HepG2 (cell line): ENCODE data around the gene EFNA2. TPM values are rescaled to one million over a fixed set of nuclear protein-coding genes. Genes with fewer than 3 reads are reported as not detected.

Experiments
- ATAC-seq: fragments of 200-7000 bp; cut with Tn5 transposase; 3 replicates; pipeline ENCODE4 v1.9.1; 2020; ENCODE audit warnings: mild to moderate bottlenecking, moderate library complexity
- BruUV-seq: library from RNA; stranded (reverse); fragments of 400-500 nt; replicated peaks from 2 replicates; lab custom pipeline; 2021; lab: Mats Ljungman, UMichigan
- CTCF ChIA-PET: fragments of 300-600 bp; formaldehyde crosslinking; extraction: SDS; loops from one replicate; lab custom pipeline; 2021; ENCODE audit warnings: low total read pairs, inconsistent platforms, low intra/inter-chr PET ratio; lab: Yijun Ruan, JAX
- POLR2A ChIA-PET: fragments of 350-600 bp; sonication (Branson Sonifier 250); formaldehyde crosslinking; loops from one replicate; lab custom pipeline; 2020; ENCODE audit warnings: antibody characterized with exemption, inconsistent platforms; lab: Yijun Ruan, JAX
- DNase-seq: peaks from one replicate; pipeline ENCODE4 v3.0.0-alpha.2; 2015; ENCODE audit warnings: low spot score
- FAIRE-seq: peaks from 3 replicates; lab custom pipeline; 2011; peaks lifted over from hg19 to GRCh38; lab: Jason Lieb, UNC
- H2AFZ ChIP-seq: one replicate; pipeline ENCODE4 v1.6.1; 2011; ENCODE audit warnings: low read length, inconsistent platforms
- H3K27ac ChIP-seq: fragments of 300-600 bp; 3 replicates; pipeline ENCODE4 v1.8.0; 2011; ENCODE audit warnings: mixed run types, mild to moderate bottlenecking, mixed read lengths, low read length, inconsistent platforms; ENCODE audit not compliant: insufficient read depth; ENCODE audit errors: extremely low read length
- H3K27me3 ChIP-seq, 2 experiments: fragments of 200-600 bp in 1 of 2; 2 replicates in 1 of 2; 3 replicates in 1 of 2; pipeline versions ENCODE4 v1.6.0 to v1.8.0; 2011; ENCODE audit warnings: low read length in 2 of 2, mild to moderate bottlenecking in 2 of 2, moderate library complexity in 2 of 2, inconsistent platforms in 1 of 2; ENCODE audit not compliant: insufficient read depth in 2 of 2, control insufficient read depth in 1 of 2
- H3K36me3 ChIP-seq, 2 experiments: fragments of 200-600 bp in 1 of 2; replicated peaks in 1 of 2; 2 replicates in 1 of 2; 3 replicates in 1 of 2; pipeline versions ENCODE4 v1.5.1 to v1.8.0; 2011; ENCODE audit warnings: low read length in 2 of 2, inconsistent platforms in 1 of 2; ENCODE audit not compliant: insufficient read depth in 2 of 2, control insufficient read depth in 1 of 2
- H3K4me1 ChIP-seq: 2 replicates; pipeline ENCODE4 v1.5.1; 2012; ENCODE audit warnings: low read length, inconsistent platforms; ENCODE audit not compliant: insufficient read depth
- H3K4me2 ChIP-seq: 2 replicates; pipeline ENCODE4 v1.6.0; 2011; ENCODE audit warnings: low read depth, low read length, inconsistent platforms
- H3K4me3 ChIP-seq, 3 experiments: fragments of 200-600 bp in 1 of 3; sonication (generic), shearing (Covaris generic) in 1 of 3; replicated peaks in 1 of 3; 2 replicates each; pipeline ENCODE4 v1.5.1; 2011 to 2016; ENCODE audit warnings: low read length in 3 of 3, inconsistent platforms in 2 of 3, low read depth in 2 of 3, mild to moderate bottlenecking in 2 of 3, control low read depth in 1 of 3, mixed read lengths in 1 of 3; ENCODE audit not compliant: insufficient read depth in 1 of 3
- H3K79me2 ChIP-seq: one replicate; pipeline ENCODE4 v1.6.1; 2011; ENCODE audit warnings: low read length, inconsistent platforms; ENCODE audit not compliant: insufficient read depth
- H3K9ac ChIP-seq: 2 replicates; pipeline ENCODE4 v1.6.0; 2011; ENCODE audit warnings: mild to moderate bottlenecking, low read depth, low read length, inconsistent platforms; ENCODE audit not compliant: insufficient read depth
- H3K9me3 ChIP-seq: 2 replicates; pipeline ENCODE4 v1.5.1; 2012; ENCODE audit warnings: mild to moderate bottlenecking, low read length
- H4K20me1 ChIP-seq: 2 replicates; pipeline ENCODE4 v1.6.0; 2011; ENCODE audit warnings: inconsistent platforms, mild to moderate bottlenecking, low read length, moderate library complexity; ENCODE audit not compliant: insufficient read depth
- ADNP ChIP-seq: sonication (generic); formaldehyde crosslinking; IDR thresholded peaks from 2 replicates; pipeline ENCODE4 v1.4.0; 2020; ENCODE audit warnings: missing genetic modification reagents
- CHD4 ChIP-seq: fragments of 200-600 bp; sonication (generic); IDR thresholded peaks from 2 replicates; pipeline ENCODE4 v1.7.0; 2017; ENCODE audit warnings: mild to moderate bottlenecking, low read length, borderline replicate concordance
- EEA1 ChIP-seq: sonication (generic); formaldehyde crosslinking; IDR thresholded peaks from 2 replicates; pipeline ENCODE4 v1.5.1; 2020; ENCODE audit warnings: mild to moderate bottlenecking, missing genetic modification reagents, borderline replicate concordance
- ERF ChIP-seq: IDR thresholded peaks from 2 replicates; pipeline ENCODE4 v1.6.1; 2018; ENCODE audit warnings: missing biosample characterization, missing genetic modification reagents
- GABPA ChIP-seq, 2 experiments: IDR thresholded peaks; 2 replicates each; pipeline ENCODE4 v1.6.1; 2011 to 2016; ENCODE audit warnings: low read depth in 2 of 2, low read length in 1 of 2, missing biosample characterization in 1 of 2, missing genetic modification characterization in 1 of 2
- HNRNPL ChIP-seq: fragments of 200-400 bp; formaldehyde crosslinking; IDR thresholded peaks from 2 replicates; pipeline ENCODE4 v1.6.1; 2017; ENCODE audit warnings: mild to moderate bottlenecking, low read depth, low read length
- HOXA7 ChIP-seq: sonication (generic); formaldehyde crosslinking; IDR thresholded peaks from 2 replicates; pipeline ENCODE4 v1.8.1; 2022; ENCODE audit warnings: mild to moderate bottlenecking, missing genetic modification reagents, moderate library complexity
- LCORL ChIP-seq, 2 experiments: fragments of 450-650 bp in 1 of 2; sonication (generic) in 1 of 2; formaldehyde crosslinking in 1 of 2; IDR thresholded peaks; 2 replicates each; pipeline versions ENCODE4 v1.5.0 to v1.6.1; 2017 to 2020; ENCODE audit warnings: antibody characterized with exemption in 1 of 2, missing genetic modification reagents in 1 of 2
- NFKB2 ChIP-seq: sonication (generic); formaldehyde crosslinking; IDR thresholded peaks from 2 replicates; pipeline ENCODE4 v1.4.0; 2020; ENCODE audit warnings: missing genetic modification reagents, borderline replicate concordance
- NFYC ChIP-seq: IDR thresholded peaks from 2 replicates; pipeline ENCODE4 v1.6.1; 2016; ENCODE audit warnings: missing genetic modification reagents, missing compliant biosample characterization
- RCOR2 ChIP-seq: IDR thresholded peaks from 2 replicates; pipeline ENCODE4 v1.6.1; 2016; ENCODE audit warnings: missing biosample characterization, missing genetic modification reagents
- SAP130 ChIP-seq: IDR thresholded peaks from 2 replicates; pipeline ENCODE4 v1.6.1; 2016; ENCODE audit warnings: low read depth
- SMARCE1 ChIP-seq: fragments of 450-650 bp; IDR thresholded peaks from 2 replicates; pipeline ENCODE4 v1.6.1; 2017; ENCODE audit warnings: borderline replicate concordance
- YEATS4 ChIP-seq: sonication (generic); formaldehyde crosslinking; IDR thresholded peaks from 2 replicates; pipeline ENCODE4 v1.4.0; 2020; ENCODE audit warnings: missing genetic modification reagents, borderline replicate concordance
- ZFP37 ChIP-seq: sonication (generic); formaldehyde crosslinking; IDR thresholded peaks from 2 replicates; pipeline ENCODE4 v1.4.0; 2020; ENCODE audit warnings: missing genetic modification reagents, borderline replicate concordance
- ZFY ChIP-seq: sonication (generic); formaldehyde crosslinking; IDR thresholded peaks from 2 replicates; pipeline ENCODE4 v1.4.0; 2020; ENCODE audit warnings: missing genetic modification reagents
- ZFYVE20 ChIP-seq: sonication (generic); formaldehyde crosslinking; IDR thresholded peaks from 2 replicates; pipeline ENCODE4 v1.8.0; 2023; ENCODE audit warnings: low read depth, mild to moderate bottlenecking, moderate library complexity, missing genetic modification reagents, borderline replicate concordance
- ZNF205 ChIP-seq: IDR thresholded peaks from 2 replicates; pipeline ENCODE4 v1.6.1; 2018; ENCODE audit warnings: missing biosample characterization, missing genetic modification reagents
- ZNF260 ChIP-seq: sonication (generic); formaldehyde crosslinking; IDR thresholded peaks from 2 replicates; pipeline ENCODE4 v1.4.0; 2020; ENCODE audit warnings: missing genetic modification reagents, low read depth, mild to moderate bottlenecking, borderline replicate concordance
- ZNF430 ChIP-seq: sonication (generic); formaldehyde crosslinking; IDR thresholded peaks from 2 replicates; pipeline ENCODE4 v1.9.0; 2021; ENCODE audit warnings: mild to moderate bottlenecking, missing genetic modification reagents
- ZNF776 ChIP-seq: sonication (generic); formaldehyde crosslinking; IDR thresholded peaks from 2 replicates; pipeline ENCODE4 v1.4.0; 2020; ENCODE audit warnings: mild to moderate bottlenecking, missing genetic modification reagents
- WGBS: methylation state at CpG from one replicate; pipeline ENCODE4 v1.1.6; 2017; ENCODE audit warnings: low lambda C conversion rate; 5-methylcytosine and 5-hydroxymethylcytosine counted together
- in situ Hi-C: cut with HindIII; loops from 2 replicates; pipeline ENCODE4 v1.10.0; 2017; ENCODE audit warnings: low pct_unique_long_range_greater_than_20kb; ENCODE audit not compliant: extremely low pct_ligation_motif_present
- intact Hi-C: fragments of 100-400 bp; cut with micrococcal nuclease; formaldehyde crosslinking; loops from one replicate; pipeline ENCODE4 v1.10.0; 2022; ENCODE audit not compliant: unreplicated experiment
- polyA plus RNA-seq, 8 experiments: library from polyadenylated mRNA; depleted of rRNA in 3 of 8; stranded (reverse) in 7 of 8; unstranded in 1 of 8; fragments of >200 nt; fragmentation: Illumina TruSeq in 4 of 8; extraction: Trizol in 4 of 8; gene quantifications; 2 replicates each; pipeline versions ENCODE4 v1.2.1 to v1.2.3, GENCODE V29; 2011 to 2016; ENCODE audit warnings: low read depth in 4 of 8, missing spikeins in 1 of 8, mixed read lengths in 1 of 8; ENCODE audit not compliant: insufficient read depth in 1 of 8
- total RNA-seq, 5 experiments: library from RNA; depleted of rRNA; stranded (reverse); fragments of >200 nt; fragmentation: Illumina TruSeq; extraction: Trizol; gene quantifications; 2 replicates each; pipeline ENCODE4 v1.2.3, GENCODE V29; 2016; ENCODE audit warnings: low read depth in 1 of 5
- TF ChIP-seq, protein P1 (sequence below): sonication (generic); formaldehyde crosslinking; IDR thresholded peaks from 2 replicates; pipeline ENCODE4 v1.4.0; 2020; ENCODE audit warnings: mild to moderate bottlenecking, missing genetic modification reagents

The EFNA2 gene
- total and polyA plus RNA-seq, 2 of the 13 experiments (the other 11 are each of a cell fraction or from before 2014, with no cell fraction given) = 6.0 to 9.9 TPM

DNA sequence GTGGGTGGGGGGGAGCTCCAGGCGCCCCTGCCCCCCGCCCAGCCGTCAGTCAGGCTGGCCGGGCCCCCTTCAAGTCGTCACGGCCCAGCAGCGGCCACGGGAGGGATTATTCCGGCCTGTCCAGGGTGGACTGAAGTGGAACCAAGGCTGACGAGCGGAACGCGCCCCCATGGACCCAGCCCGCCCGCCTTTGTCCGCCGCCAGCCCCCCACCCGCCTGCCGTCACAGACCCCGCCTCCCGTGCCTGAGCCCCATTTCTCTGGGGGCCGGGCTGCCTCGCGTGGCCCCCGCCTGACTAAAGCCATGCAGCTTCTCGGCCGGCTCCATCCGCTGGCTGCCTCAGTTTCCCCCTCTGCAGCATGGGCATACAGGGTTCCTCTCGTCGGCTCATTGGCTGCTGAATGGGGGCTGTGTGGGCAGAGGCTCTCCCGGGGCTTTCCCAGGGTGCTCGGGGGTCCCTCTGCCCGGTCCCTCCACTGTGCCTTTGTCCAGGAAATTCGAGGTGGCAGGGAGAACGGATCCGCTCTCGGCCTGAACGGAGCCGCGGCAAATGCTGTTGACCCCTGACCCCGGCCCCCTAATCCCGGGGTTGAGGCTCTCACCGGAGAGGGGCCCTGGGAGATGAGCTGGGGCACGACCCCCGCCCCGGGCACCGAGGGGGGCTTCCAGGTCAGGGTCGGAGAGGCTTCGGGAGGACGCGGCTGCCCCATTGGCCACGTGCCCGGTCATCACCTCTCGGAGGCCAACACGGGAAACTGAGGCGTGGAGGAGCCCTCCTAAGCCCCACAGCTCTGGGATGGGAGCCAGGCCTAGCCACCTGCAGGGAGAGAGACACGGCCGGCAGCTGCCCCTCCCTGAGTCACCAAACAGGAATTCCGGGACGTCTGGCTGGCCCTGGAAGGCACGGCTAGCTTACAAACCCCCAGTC lies 27.4 kb downstream of the EFNA2 start:
- Histone ChIP-seq H3K27ac (no peak overlapping the region), H3K4me1 (peaks cover 56% of the 10 kb centered on the region), H3K9me3 (no peaks in the 10 kb centered on the region), H3K79me2 (no peaks in the 10 kb centered on the region), H3K4me3 (peak overlapping the region in 1 of 3 experiments; percentile 44; a peak in 1 of 6 replicates), H3K9ac (no peak overlapping the region), H4K20me1 (no peaks in the 10 kb centered on the region), H3K4me2 (peak overlapping the region; percentile 25), H3K27me3 (peaks cover 8 to 45% of the 10 kb centered on the region in 2 experiments), H2AFZ (no peak overlapping the region), H3K36me3 (no peaks in the 10 kb centered on the region)
- in situ Hi-C loops = no loop called here
- POLR2A ChIA-PET = interaction anchor here (0.8 to 1.5 kb wide), 6 partner anchors 9 to 60 kb away, joined by 3 to 7 read pairs (median 4); partner anchors contain the start of gene CIRBP
- peak; percentile 46 for ATAC-seq
- DNase-seq = no peak
- no TSS peak for BruUV-seq
- intact Hi-C loops = no loop called here
- FAIRE-seq = no peak
- 47% methylated on average over 20 of the region's 61 CpGs for WGBS
- CTCF ChIA-PET = no interaction called here
- 0 out of 2 replicates have a peak, but pooled peaks have one; percentile 27 for TF ChIP-seq ZFP37
- TF ChIP-seq GABPA (IDR thresholded peaks at IDR 0.05; ENCODE audit: low read depth, low read length) = 0 out of 2 replicates have a peak, but pooled peaks have one; percentile 2
- TF ChIP-seq GABPA (CRISPR knock-in tag; IDR thresholded peaks at IDR 0.05; ENCODE audit: low read depth) = no peak
- TF ChIP-seq CHD4 = no peak
- TF ChIP-seq HNRNPL = 0 out of 2 replicates have a peak, but pooled peaks have one; percentile 29
- 0 out of 2 replicates have a peak, but pooled peaks have one; percentile 27 for TF ChIP-seq ZFY (CRISPR knock-in tag)
- no peak for TF ChIP-seq EEA1 (CRISPR knock-in tag)
- TF ChIP-seq ZNF776 (CRISPR knock-in tag) = no peak
- no peak for TF ChIP-seq SMARCE1
- no peak for TF ChIP-seq RCOR2 (CRISPR knock-in tag)
- no peak for TF ChIP-seq ZNF260 (CRISPR knock-in tag)
- TF ChIP-seq ADNP (CRISPR knock-in tag) = no peak
- TF ChIP-seq ZNF430 (CRISPR knock-in tag) = no peak
- 0 out of 2 replicates have a peak, but pooled peaks have one; percentile 37 for TF ChIP-seq YEATS4 (CRISPR knock-in tag)
- TF ChIP-seq ZNF205 (CRISPR knock-in tag) = no peak
- TF ChIP-seq NFKB2 (CRISPR knock-in tag) = no peak
- no peak for TF ChIP-seq ZFYVE20 (CRISPR knock-in tag)
- TF ChIP-seq LCORL (IDR thresholded peaks at IDR 0.05) = no peak
- 0 out of 2 replicates have a peak, but pooled peaks have one; percentile 30 for TF ChIP-seq LCORL (CRISPR knock-in tag; IDR thresholded peaks at IDR 0.05)
- TF ChIP-seq, protein P1, sequence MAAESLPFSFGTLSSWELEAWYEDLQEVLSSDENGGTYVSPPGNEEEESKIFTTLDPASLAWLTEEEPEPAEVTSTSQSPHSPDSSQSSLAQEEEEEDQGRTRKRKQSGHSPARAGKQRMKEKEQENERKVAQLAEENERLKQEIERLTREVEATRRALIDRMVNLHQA = no peak
- TF ChIP-seq ERF (CRISPR knock-in tag) = no peak
- TF ChIP-seq NFYC (CRISPR knock-in tag) = no peak
- 0 out of 2 replicates have a peak, but pooled peaks have one; percentile 11 for TF ChIP-seq SAP130
- TF ChIP-seq HOXA7 (CRISPR knock-in tag) = no peak
